ENCODE results near the gene EHMT1.

DNA sequence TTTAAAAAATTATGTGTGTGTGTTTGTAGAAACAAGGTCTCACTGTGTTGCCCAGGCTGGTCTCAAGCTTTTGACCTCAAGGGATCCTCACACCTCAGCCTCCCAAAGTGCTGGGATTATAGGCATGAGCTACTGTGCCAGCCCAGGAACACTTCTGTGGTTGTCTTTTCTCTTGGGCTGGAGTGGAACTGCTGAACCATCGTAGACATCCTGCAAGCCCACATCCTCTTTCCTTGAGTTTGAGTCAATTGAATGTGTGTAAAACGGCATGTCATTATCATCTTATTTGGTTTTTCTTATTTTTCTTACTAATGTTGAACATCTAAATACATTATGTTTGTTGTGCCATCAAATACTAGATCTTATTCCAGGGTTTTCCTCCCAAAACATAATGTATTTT, 40.0 kb downstream of the EHMT1 start:
- TF ChIP-seq, protein P1, sequence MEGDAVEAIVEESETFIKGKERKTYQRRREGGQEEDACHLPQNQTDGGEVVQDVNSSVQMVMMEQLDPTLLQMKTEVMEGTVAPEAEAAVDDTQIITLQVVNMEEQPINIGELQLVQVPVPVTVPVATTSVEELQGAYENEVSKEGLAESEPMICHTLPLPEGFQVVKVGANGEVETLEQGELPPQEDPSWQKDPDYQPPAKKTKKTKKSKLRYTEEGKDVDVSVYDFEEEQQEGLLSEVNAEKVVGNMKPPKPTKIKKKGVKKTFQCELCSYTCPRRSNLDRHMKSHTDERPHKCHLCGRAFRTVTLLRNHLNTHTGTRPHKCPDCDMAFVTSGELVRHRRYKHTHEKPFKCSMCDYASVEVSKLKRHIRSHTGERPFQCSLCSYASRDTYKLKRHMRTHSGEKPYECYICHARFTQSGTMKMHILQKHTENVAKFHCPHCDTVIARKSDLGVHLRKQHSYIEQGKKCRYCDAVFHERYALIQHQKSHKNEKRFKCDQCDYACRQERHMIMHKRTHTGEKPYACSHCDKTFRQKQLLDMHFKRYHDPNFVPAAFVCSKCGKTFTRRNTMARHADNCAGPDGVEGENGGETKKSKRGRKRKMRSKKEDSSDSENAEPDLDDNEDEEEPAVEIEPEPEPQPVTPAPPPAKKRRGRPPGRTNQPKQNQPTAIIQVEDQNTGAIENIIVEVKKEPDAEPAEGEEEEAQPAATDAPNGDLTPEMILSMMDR (IDR thresholded peaks at IDR 0.05) = no peak
- no peak for TF ChIP-seq EP300 (IDR thresholded peaks at IDR 0.05)
